HCT116 (cell line): Measurements from ENCODE around the gene CNOT2.

ENCODE experiments used
- EZH2 ChIP-seq: fragments of 200-600 bp; sonication (generic); IDR thresholded peaks from 2 replicates; pipeline ENCODE4 v1.6.1; 2017; ENCODE audit warnings: antibody characterized with exemption, mixed run types
- POLR2AphosphoS5 ChIP-seq: IDR thresholded peaks from 2 replicates; pipeline ENCODE4 v1.6.1; 2011; ENCODE audit warnings: mild to moderate bottlenecking, low read depth, low read length, moderate library complexity
- ZFX ChIP-seq: fragments of 450-650 bp; IDR thresholded peaks from 2 replicates; pipeline ENCODE4 v1.6.1; 2017
- ZNF274 ChIP-seq: fragments of 200-500 bp; sonication (Bioruptor generic); IDR thresholded peaks from 2 replicates; pipeline ENCODE4 v1.6.1; 2014; ENCODE audit warnings: mild to moderate bottlenecking, low read depth, low read length, inconsistent platforms
- TF ChIP-seq, protein P1 (sequence below), 3 experiments: fragments of 200-600 bp in 1 of 3; sonication (generic) in 1 of 3; IDR thresholded peaks in 2 of 3; conservative IDR thresholded peaks in 1 of 3; 2 replicates each; pipeline ENCODE4 v1.5.1; 2012 to 2017; ENCODE audit warnings: low read depth in 2 of 3, low read length in 2 of 3, antibody characterized with exemption in 1 of 3, borderline replicate concordance in 1 of 3, control low read depth in 1 of 3, mild to moderate bottlenecking in 1 of 3, mixed read lengths in 1 of 3, mixed run types in 1 of 3, moderate library complexity in 1 of 3; ENCODE audit not compliant: insufficient read depth in 1 of 3
- TF ChIP-seq, protein P2 (sequence below): IDR thresholded peaks from 2 replicates; pipeline ENCODE4 v1.6.1; 2012; ENCODE audit warnings: low read depth

DNA sequence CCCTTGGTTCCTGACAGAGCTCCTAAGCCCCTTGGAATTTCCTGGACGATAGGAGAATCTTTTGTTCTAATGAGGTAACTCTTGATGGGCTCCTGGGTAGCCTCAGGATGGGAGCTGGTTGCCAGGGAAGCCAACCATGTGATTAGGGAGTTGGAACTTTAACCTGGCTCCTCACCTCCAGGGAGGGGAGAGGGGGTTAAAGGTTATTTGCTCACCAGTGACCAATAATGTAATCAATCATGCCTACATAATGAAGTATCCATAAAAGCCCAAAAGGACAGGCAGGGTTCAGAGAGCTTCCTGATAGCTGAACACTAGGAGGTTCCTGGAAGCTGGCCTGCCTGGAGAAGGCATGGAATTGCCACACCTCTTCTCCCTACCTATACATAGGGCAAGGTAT lies 6.2 kb upstream of the CNOT2 start:
- TF ChIP-seq, protein P1, sequence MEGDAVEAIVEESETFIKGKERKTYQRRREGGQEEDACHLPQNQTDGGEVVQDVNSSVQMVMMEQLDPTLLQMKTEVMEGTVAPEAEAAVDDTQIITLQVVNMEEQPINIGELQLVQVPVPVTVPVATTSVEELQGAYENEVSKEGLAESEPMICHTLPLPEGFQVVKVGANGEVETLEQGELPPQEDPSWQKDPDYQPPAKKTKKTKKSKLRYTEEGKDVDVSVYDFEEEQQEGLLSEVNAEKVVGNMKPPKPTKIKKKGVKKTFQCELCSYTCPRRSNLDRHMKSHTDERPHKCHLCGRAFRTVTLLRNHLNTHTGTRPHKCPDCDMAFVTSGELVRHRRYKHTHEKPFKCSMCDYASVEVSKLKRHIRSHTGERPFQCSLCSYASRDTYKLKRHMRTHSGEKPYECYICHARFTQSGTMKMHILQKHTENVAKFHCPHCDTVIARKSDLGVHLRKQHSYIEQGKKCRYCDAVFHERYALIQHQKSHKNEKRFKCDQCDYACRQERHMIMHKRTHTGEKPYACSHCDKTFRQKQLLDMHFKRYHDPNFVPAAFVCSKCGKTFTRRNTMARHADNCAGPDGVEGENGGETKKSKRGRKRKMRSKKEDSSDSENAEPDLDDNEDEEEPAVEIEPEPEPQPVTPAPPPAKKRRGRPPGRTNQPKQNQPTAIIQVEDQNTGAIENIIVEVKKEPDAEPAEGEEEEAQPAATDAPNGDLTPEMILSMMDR (IDR thresholded peaks at IDR 0.05 in 2 of 3, conservative IDR thresholded peaks at IDR 0.05 in 1 of 3; ENCODE audit: borderline replicate concordance in 1 of 3, insufficient read depth in 1 of 3, low read depth in 2 of 3, low read length in 2 of 3) = no peak
- TF ChIP-seq ZNF274 = no peak
- TF ChIP-seq ZFX = no peak
- no peak for TF ChIP-seq EZH2
- TF ChIP-seq, protein P2, sequence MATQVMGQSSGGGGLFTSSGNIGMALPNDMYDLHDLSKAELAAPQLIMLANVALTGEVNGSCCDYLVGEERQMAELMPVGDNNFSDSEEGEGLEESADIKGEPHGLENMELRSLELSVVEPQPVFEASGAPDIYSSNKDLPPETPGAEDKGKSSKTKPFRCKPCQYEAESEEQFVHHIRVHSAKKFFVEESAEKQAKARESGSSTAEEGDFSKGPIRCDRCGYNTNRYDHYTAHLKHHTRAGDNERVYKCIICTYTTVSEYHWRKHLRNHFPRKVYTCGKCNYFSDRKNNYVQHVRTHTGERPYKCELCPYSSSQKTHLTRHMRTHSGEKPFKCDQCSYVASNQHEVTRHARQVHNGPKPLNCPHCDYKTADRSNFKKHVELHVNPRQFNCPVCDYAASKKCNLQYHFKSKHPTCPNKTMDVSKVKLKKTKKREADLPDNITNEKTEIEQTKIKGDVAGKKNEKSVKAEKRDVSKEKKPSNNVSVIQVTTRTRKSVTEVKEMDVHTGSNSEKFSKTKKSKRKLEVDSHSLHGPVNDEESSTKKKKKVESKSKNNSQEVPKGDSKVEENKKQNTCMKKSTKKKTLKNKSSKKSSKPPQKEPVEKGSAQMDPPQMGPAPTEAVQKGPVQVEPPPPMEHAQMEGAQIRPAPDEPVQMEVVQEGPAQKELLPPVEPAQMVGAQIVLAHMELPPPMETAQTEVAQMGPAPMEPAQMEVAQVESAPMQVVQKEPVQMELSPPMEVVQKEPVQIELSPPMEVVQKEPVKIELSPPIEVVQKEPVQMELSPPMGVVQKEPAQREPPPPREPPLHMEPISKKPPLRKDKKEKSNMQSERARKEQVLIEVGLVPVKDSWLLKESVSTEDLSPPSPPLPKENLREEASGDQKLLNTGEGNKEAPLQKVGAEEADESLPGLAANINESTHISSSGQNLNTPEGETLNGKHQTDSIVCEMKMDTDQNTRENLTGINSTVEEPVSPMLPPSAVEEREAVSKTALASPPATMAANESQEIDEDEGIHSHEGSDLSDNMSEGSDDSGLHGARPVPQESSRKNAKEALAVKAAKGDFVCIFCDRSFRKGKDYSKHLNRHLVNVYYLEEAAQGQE = no peak
- TF ChIP-seq POLR2AphosphoS5 = no peak
